IPS-20b (cell line): ENCODE results near the gene ZNF236.

ENCODE experiments used
- H3K27ac ChIP-seq: one replicate; pipeline ENCODE4 v1.5.1; 2013; ENCODE audit warnings: low read length
- H3K27me3 ChIP-seq: 2 replicates; pipeline ENCODE4 v1.6.1; 2013; ENCODE audit warnings: mild to moderate bottlenecking, low read length, inconsistent platforms; ENCODE audit not compliant: insufficient read depth
- H3K36me3 ChIP-seq: 2 replicates; pipeline ENCODE4 v1.6.1; 2013; ENCODE audit warnings: low read depth, mild to moderate bottlenecking, inconsistent platforms, low read length, moderate library complexity; ENCODE audit not compliant: insufficient read depth
- H3K4me1 ChIP-seq: 2 replicates; pipeline ENCODE4 v1.6.1; 2013; ENCODE audit warnings: mild to moderate bottlenecking, control low read depth, inconsistent platforms, low read length, moderate library complexity; ENCODE audit not compliant: insufficient read depth
- H3K4me3 ChIP-seq: 2 replicates; pipeline ENCODE4 v1.5.1; 2013; ENCODE audit warnings: mild to moderate bottlenecking, low read length, inconsistent platforms
- H3K9ac ChIP-seq: 2 replicates; pipeline ENCODE4 v1.6.1; 2013; ENCODE audit warnings: low read depth, mild to moderate bottlenecking, inconsistent platforms, low read length, moderate library complexity
- H3K9me3 ChIP-seq: 2 replicates; pipeline ENCODE4 v1.6.1; 2013; ENCODE audit warnings: mild to moderate bottlenecking, low read depth, low read length, inconsistent platforms; ENCODE audit not compliant: insufficient read depth

The ZNF236 gene

GRCh38 chr18:76997951-76998808 is 175.8 kb downstream of the ZNF236 start:
- Histone ChIP-seq H3K4me3 (no peak overlapping the region), H3K36me3 (no peaks in the 10 kb centered on the region), H3K27ac (no peak overlapping the region), H3K27me3 (no peaks in the 10 kb centered on the region), H3K9ac (no peak overlapping the region), H3K9me3 (no peaks in the 10 kb centered on the region), H3K4me1 (0 out of 2 replicates have a peak, but pooled peaks cover 5% of the 10 kb centered on the region)

- no peaks in the 10 kb centered on the region for H3K9me3 ChIP-seq
- H3K36me3 ChIP-seq = no peaks in the 10 kb centered on the region
- no peak overlapping the region for H3K27ac ChIP-seq
- H3K27me3 ChIP-seq = no peaks in the 10 kb centered on the region
- no peak overlapping the region for H3K4me3 ChIP-seq
- H3K4me1 ChIP-seq = 0 out of 2 replicates have a peak, but pooled peaks cover 5% of the 10 kb centered on the region
- H3K9ac ChIP-seq = no peak overlapping the region
Measured at GRCh38 chr18:76999077-76999476, 176.7 kb downstream of the ZNF236 start.

- no peaks in the 10 kb centered on the region for H3K36me3 ChIP-seq
- H3K4me3 ChIP-seq = no peak overlapping the region
- no peaks in the 10 kb centered on the region for H3K9me3 ChIP-seq
- H3K27ac ChIP-seq = no peak overlapping the region
- H3K27me3 ChIP-seq = no peaks in the 10 kb centered on the region
- H3K4me1 ChIP-seq = 0 out of 2 replicates have a peak, but pooled peaks cover 5% of the 10 kb centered on the region
- no peak overlapping the region for H3K9ac ChIP-seq
Measured at GRCh38 chr18:77000527-77000926, 178.2 kb downstream of the ZNF236 start.

GRCh38 chr18:77001041-77001440 is 178.7 kb downstream of the ZNF236 start:
- H3K27ac ChIP-seq = no peak overlapping the region
- H3K4me1 ChIP-seq = 0 out of 2 replicates have a peak, but pooled peaks cover 2% of the 10 kb centered on the region
- H3K27me3 ChIP-seq = no peaks in the 10 kb centered on the region
- no peak overlapping the region for H3K4me3 ChIP-seq
- H3K9me3 ChIP-seq = no peaks in the 10 kb centered on the region
- no peaks in the 10 kb centered on the region for H3K36me3 ChIP-seq
- no peak overlapping the region for H3K9ac ChIP-seq

GRCh38 chr18:77001979-77002378 is 179.6 kb downstream of the ZNF236 start:
- Histone ChIP-seq H3K9ac (no peak overlapping the region), H3K4me3 (no peak overlapping the region), H3K27me3 (no peaks in the 10 kb centered on the region), H3K9me3 (no peaks in the 10 kb centered on the region), H3K4me1 (0 out of 2 replicates have a peak, but pooled peaks cover 1% of the 10 kb centered on the region), H3K36me3 (no peaks in the 10 kb centered on the region), H3K27ac (no peak overlapping the region)

- H3K36me3 ChIP-seq = no peaks in the 10 kb centered on the region
- no peaks in the 10 kb centered on the region for H3K27me3 ChIP-seq
- no peaks in the 10 kb centered on the region for H3K9me3 ChIP-seq
- no peak overlapping the region for H3K27ac ChIP-seq
- H3K4me1 ChIP-seq = 0 out of 2 replicates have a peak, but pooled peaks cover 5% of the 10 kb centered on the region
- no peak overlapping the region for H3K4me3 ChIP-seq
- no peak overlapping the region for H3K9ac ChIP-seq
Measured at GRCh38 chr18:77002496-77002895, 180.1 kb downstream of the ZNF236 start.

GRCh38 chr18:77003316-77003715 is 181.0 kb downstream of the ZNF236 start:
- no peaks in the 10 kb centered on the region for H3K36me3 ChIP-seq
- no peak overlapping the region for H3K27ac ChIP-seq
- H3K9me3 ChIP-seq = no peaks in the 10 kb centered on the region
- H3K27me3 ChIP-seq = no peaks in the 10 kb centered on the region
- H3K4me1 ChIP-seq = 0 out of 2 replicates have a peak, but pooled peaks cover 5% of the 10 kb centered on the region
- H3K4me3 ChIP-seq = no peak overlapping the region
- no peak overlapping the region for H3K9ac ChIP-seq

GRCh38 chr18:77004555-77005380 is 182.4 kb downstream of the ZNF236 start:
- Histone ChIP-seq H3K27me3 (no peaks in the 10 kb centered on the region), H3K4me3 (no peak overlapping the region), H3K9me3 (no peaks in the 10 kb centered on the region), H3K36me3 (no peaks in the 10 kb centered on the region), H3K9ac (no peak overlapping the region), H3K4me1 (0 out of 2 replicates have a peak, but pooled peaks cover 5% of the 10 kb centered on the region), H3K27ac (no peak overlapping the region)

GRCh38 chr18:77005651-77006195 is 183.4 kb downstream of the ZNF236 start:
- H3K9ac ChIP-seq = no peak overlapping the region
- no peaks in the 10 kb centered on the region for H3K27me3 ChIP-seq
- H3K9me3 ChIP-seq = no peaks in the 10 kb centered on the region
- H3K4me3 ChIP-seq = no peak overlapping the region
- peaks cover 13% of the 10 kb centered on the region; the same call in 1 of the 2 replicates for H3K4me1 ChIP-seq
- H3K36me3 ChIP-seq = no peaks in the 10 kb centered on the region
- no peak overlapping the region for H3K27ac ChIP-seq

- Histone ChIP-seq H3K4me3 (no peak overlapping the region), H3K27ac (no peak overlapping the region), H3K36me3 (no peaks in the 10 kb centered on the region), H3K9ac (no peak overlapping the region), H3K9me3 (no peaks in the 10 kb centered on the region), H3K27me3 (no peaks in the 10 kb centered on the region), H3K4me1 (peaks cover 19% of the 10 kb centered on the region; the same call in 1 of the 2 replicates)
Measured at GRCh38 chr18:77006305-77007175, 184.2 kb downstream of the ZNF236 start.

- H3K9ac ChIP-seq = no peak overlapping the region
- no peaks in the 10 kb centered on the region for H3K9me3 ChIP-seq
- no peaks in the 10 kb centered on the region for H3K36me3 ChIP-seq
- H3K4me1 ChIP-seq = peaks cover 19% of the 10 kb centered on the region; the same call in 1 of the 2 replicates
- no peaks in the 10 kb centered on the region for H3K27me3 ChIP-seq
- H3K27ac ChIP-seq = no peak overlapping the region
- H3K4me3 ChIP-seq = no peak overlapping the region
Measured at GRCh38 chr18:77007251-77007650, 184.9 kb downstream of the ZNF236 start.
